Stimulated activated CD8-positive, alpha-beta memory T cell treated with anti-CD3 and anti-CD28 coated beads, Interleukin-15, amount 100 ng/mL, for 1 hour (primary cell): ENCODE results near the gene ZNF423.

Source experiments
- DNase-seq: peaks from one replicate; pipeline ENCODE4 v3.0.0-alpha.2; 2020; ENCODE audit warnings: low read depth

The ZNF423 gene

DNA sequence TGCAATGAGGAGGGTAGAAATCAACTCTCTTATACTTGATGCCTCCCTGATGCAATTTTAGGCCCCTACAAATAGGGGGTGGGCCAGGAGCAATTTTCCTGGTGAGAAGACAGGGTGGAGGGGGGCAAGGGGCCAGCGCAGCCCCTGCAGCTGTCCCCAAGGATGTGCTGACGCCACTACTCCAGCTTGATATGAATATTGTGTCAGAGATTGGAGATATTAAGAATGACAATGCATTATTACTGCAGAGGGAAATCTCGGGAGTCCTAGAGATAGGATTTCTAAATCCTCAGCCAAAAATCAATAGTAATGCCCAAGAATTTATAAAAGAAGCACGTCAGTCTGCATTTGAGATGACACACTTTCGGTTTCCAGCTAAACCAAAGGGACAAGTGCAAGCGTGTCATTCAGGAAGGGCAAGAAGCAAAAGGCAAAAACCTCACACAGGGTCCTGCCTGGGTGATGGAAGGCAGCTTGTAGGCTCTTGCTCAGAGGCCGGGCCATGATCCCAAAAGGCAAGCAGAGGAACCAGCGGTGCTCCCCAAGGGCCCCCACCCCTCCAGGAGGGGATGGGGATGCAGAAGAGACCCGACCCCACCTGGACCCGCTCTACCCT, 303.5 kb downstream of the ZNF423 start:
- DNase-seq: no peak

DNA sequence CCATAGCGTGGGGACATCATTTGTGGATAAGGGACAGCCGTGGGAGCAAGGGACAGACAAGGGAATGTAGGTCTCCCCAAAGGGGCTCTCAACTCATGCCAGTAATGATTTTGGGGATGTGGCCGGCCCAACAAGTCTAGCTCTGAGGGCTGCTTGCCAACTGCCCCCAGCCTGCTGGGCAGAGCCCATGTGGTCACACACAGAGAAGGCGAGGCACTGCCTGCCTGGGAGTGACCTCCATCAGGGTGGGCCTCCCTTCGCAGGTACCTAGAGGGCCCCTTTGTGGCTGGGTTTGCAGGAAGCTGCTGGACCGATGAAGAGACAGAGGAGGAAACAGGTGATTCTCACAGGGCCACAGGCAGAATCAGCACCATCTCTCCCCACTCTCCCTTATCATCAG, 305.2 kb downstream of the ZNF423 start:
- no peak for DNase-seq

DNA sequence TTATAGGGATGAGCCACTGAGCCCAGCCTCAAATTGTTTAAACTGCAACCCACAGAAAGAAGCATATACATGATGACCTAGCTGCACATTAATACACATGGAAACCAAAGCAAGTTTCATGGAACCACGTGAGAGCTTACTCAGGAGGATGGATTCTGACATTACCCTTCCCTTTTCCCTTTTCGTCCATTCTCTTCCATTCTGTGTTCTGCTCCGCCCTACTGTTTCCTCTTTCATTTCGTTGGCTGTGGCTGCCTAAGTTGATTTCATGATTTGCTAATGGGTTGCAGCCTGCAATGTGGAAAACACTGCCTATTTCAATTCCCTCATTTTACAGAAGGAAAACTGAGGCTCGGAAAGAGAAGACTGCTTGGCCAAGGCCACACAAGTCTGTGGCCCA, 305.8 kb downstream of the ZNF423 start:
- no peak for DNase-seq

DNA sequence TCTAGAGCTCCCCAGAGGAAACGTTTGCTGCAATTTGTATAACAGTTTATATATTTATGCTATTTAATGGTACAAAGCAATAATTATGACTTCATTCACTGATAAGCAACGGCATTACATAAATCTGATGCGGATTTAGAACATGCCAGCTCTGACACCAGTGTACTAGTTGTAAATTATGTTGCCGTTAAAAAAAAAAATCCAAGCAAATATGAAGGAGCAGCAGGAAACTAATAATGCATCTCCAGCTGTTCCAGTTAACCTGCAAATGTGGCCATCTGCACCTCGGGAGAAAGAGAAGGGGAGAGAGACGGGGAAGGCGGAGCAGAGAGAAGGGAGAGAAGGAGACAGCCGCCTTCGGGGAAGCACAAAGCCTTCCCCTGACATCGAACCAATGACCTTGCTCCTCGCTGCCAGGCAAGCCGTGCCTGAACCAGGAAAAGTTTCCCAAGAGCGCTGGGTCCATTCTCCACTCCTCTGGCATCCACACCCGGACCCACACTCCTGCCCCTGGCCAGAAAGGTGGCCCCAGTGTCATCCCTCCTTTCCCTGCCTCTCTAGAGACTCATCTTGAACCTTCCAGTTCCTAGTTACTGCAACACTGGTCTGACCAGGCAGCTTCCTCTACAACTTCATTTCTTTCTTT, 307.5 kb downstream of the ZNF423 start:
- DNase-seq: no peak

DNA sequence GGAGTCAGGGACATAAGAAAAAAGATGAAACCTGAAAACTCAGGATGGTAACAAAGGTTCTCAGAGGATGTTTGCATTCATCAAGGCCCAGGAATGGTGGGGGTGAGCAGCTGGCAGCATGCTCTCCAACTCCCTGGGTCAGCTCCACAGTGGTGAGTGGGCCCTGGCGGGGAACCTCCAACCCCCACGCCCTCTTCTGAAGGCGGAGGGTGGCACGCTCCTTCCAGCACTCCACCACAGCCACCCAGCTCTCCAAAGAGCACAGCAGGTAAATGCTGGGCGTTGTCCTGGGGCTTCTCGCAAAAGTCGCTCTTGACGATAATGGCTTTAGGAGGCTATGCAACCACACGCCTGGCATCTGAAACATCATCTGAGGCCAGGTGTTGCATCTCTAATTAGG, 308.5 kb downstream of the ZNF423 start:
- DNase-seq: no peak

DNA sequence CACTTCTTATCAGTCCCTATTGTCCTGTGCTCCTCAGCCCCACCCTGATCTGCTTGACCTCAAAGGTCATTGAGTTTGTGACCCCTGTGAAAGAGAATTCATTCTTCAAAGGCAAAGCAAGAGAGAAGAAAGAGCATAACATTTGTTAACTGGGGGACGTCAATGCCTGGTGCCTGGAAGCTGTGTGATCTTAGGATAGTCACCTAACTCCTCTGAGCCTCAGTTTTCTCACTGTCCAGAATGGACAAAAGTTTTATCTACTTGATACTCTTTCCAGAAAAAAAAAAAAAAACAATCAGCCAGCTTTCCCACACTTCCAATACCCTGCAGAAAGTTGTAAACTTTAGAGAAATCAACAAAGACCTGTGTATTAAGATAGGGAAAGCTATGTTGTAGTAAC, 309.2 kb downstream of the ZNF423 start:
- no peak for DNase-seq

DNA sequence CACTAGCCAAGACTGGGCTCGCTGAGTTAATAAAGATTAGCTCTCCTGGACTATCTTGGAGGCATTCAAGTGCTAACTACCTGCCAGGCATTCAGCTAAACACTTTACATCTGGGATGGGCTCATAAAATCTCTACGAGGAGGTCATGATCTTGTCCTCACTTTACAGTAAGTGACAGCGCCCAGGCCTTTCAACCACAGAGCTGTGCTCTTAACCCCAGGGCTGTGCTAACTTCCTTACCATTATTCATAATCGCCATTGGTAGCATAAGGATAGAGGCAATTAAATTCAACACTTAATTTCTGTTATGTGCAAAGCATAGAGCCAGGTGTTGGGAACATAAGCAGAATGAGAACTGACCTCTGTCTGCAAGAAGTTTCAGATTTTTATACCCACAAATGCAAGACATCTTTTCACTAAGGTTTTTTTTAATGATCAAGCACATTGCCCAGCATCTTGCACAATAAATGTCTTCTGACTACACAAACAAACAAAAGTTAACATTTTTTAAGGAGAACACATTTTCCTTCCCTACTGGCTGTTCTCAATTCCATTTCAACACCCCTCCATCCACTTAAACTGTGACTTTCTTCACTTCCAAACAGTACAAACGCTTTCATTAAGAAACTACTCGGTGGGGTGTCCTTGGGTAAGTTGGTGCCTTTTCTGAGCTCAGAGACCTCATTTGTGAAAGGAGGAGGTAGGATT, 310.0 kb downstream of the ZNF423 start:
- DNase-seq: no peak

DNA sequence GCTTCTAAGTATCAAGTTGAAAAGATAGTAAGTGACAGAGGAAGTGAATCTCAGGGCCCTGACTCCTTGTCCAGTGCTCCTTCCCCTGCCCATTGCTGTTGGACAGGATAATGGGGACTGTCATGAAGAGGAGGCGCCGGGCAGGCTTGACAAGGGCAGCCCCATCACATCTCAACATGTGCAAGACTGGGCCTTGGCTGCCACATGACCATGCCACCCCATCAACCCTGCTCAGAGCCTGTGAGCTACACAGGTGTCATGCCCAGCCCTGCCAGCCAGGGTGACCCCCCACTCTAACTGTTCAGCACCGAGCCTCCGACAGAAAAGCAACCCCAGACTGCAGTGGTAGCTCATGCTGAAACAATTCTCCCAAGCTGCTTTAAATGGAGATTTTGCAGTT, 310.7 kb downstream of the ZNF423 start:
- DNase-seq: no peak

DNA sequence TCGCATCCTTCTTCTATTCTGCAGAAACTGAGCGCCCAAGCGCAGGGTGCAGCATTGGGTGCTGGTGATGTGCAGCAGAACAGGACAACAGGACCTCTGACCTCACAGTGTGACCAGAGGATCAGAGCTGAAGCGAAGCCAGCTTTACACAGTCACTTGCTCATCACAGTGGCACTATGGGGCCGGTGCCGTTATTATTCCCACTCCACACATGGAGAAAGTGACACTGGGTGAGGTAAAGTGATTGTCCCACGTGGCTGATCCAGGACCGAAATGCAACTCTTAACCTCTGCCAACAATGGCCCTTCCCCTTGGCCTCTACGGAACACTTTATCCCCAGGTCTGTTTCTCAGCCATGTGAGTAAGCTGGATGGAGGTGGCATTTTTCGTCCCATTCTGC, 311.1 kb downstream of the ZNF423 start:
- DNase-seq: no peak

DNA sequence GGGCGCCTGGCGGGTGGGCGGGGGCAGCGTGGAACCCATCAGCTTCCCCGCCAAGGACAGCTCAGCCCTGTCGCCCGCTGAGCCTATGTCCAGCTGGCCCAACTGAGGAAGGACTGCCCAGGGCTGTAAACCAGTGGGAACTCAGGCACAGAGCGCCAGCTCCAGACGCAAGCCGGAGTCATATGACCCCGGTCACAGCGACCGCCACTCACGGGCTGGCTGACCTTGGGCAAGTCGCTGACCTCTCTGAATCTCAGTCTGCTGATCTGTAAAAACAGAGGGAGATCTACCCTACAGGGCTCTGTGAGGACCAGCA, 312.3 kb downstream of the ZNF423 start:
- DNase-seq: no peak

DNA sequence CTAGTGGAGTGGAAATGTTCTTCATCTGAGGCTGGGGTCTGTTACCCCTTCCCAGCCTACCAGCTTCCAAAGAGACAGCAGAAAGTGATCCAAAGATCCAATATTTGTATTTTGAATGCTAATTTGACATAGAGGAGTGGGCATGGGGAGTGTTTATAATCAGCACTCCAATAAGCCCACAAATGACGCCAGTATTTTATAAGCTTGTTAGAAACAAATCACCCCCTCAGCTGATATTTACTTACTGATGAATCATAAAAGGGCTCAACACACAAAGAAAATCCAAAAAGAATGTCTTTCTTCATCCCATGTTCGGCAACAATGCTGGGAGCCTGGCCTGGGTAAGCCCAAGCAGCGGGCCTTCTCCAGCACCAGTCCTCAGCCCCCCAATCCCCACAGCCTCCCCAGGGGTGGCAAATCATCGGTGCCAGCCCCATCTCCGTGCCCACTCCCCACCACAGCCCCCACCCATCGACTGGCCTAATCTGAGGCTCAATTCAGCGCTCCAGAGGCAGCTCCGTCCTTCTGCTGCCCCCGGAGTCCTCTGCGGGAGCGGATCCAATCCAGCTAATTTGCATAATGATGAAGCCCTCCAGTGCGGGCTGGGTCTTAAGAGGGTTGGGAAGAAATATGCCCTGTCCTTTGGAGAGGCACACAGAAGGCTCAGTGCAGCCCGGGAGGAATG, 312.8 kb downstream of the ZNF423 start:
- no peak for DNase-seq

DNA sequence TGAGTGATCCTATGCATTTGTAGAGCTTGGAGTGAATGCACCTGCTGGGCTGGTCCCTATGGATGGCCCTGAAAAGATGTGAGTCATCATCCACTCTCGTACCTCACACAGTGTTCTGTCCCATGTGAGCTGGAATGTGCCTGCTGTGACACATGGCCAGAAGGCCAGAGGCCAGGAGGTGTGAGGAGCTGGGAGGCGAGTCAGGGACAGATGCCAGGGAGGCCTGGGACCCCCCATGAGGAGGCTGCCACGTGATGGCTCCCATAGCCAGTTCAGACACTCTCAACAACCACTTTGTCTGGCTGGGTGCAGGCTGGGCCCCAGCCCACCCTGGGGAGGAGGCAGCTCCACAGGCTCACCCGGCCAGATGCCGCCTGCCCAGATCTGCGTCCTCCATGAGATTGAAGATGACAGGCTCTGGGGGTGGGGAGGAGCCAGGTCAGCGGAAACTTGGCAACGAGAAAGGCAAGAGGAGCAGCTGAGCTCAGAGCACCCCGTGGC, 313.5 kb downstream of the ZNF423 start:
- DNase-seq: no peak

DNA sequence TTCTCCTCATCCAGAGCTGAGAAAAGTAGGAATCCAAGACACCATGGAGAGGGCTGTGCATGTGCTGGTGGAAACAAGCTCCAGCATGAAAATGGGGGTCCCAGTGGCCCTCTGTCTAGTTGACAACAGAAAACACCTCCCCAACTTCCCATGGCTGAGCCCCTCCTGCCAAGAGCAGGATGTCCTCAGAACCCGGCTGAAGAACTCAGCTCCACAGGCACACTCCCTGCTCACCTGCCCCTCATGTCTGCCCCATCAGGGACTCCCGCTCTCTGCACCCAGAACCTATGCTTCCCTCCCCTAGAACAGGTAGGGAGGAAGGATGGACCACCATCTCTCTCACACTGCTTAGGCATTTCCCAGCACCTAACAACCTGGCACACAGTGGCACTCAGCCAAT, 315.1 kb downstream of the ZNF423 start:
- DNase-seq: no peak

DNA sequence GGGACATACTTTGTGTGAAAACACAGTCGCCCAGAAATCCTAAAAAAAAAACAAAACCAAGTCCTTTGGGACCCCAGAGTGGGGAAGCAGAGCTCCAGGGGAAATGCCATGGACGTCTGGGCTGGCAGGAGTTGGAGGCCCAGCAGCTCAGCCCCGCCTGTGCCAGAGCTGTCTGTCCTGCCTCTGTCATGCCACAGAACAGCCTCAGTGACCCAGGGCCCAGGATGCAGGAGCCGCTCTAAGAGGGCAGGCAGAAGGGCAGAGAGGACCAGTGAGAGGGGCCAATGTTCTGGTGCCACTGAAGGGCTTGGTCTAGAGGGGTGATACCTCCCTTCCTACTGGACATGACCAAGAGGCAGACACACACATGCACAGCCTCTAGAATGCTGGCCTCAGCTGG, 316.2 kb downstream of the ZNF423 start:
- no peak for DNase-seq

DNA sequence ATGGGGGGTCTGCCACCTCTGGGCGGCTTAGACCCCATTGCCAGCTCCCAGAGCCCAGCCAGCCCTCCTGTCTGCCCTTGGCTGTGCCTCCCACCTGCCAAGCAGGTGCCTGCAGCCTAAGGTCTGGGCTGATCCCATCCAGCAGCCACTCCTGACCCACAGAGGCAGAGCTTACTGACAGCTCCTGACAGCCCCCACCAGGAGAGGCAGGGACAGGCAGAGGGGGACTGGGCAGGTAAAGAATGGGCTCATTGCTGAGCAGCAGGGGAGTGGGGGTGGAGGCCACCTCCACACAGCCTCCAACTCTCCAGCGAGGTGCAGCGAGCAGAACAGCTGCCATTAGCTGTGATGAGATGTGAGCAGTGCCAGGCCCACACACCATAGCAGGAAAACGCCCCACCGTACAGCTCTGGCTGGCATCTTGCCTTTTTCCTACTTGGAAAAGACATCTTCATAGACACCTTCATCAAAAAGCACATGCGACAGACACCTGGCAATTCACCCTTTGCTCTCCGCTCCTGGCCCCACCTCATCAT, 317.9 kb downstream of the ZNF423 start:
- DNase-seq: no peak

DNA sequence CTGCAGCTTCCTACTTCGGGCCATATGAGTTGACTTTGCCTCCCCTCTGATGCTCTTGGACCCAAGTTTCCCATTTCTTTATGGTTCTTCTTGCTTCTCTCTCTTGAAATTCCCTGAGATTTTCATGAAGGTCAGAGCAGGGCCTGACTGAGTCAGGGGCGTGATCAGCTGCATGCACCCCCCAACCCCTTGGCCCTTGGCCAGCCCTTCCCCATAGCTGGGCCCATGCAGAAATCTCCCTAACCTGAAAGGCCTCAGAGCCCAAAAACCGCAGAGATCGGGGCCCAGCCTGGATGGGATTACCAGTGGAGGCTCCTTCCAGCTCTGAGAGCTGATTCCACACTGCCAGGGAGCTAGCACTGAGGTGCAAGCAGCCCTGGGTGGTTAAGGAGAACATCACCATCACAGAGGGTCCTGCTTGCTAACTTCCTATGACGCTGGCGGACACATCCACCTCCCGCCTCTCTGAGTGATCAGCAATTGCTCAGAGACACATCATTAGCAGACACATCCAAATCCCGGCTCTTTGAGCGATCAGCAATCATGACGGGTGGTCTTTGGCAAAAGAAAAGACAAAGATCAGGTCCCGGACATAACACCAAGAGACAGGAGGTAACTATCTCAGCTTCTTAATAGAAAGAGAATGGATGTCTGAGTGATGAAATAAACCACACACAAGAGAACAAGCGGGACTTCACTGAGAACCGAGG, 320.9 kb downstream of the ZNF423 start:
- DNase-seq: no peak

DNA sequence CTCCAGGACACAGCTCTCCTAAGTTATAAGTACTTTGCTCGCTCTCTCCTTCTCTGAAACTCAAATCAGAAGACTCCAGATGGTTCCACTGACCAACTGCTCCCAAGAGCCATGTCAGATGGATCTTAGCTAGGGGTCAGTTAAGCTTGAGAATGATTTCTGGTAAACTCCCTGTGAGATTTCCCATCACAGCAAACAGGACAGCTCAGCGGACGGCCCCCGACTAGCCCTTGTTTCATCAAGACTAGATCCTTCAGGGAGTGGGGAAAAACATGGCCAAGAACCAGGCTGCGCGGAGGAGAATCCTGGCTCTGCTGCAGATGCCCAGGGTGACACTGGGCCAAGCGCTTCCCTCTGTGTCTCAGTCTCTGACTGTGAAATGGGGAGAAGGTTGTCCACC, 322.5 kb downstream of the ZNF423 start:
- DNase-seq: no peak

DNA sequence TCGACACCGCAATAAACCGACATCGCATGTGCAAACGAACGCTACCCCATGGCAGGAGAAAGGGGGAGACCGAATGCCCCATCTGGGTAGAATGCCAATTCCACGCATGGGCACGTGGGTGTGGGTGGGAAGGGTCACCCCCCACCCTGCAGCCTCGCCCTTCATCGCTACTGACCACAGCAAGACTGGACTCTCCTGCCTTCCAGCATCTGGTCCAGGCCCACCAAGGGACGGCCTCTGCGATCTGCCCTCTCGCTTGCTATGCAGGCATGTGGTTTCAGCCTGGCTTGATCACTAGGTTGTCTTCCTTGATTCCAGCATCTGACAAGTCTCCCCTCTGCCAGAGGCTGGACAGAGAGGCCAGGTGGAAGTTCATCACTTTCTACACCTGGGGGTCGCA, 323.0 kb downstream of the ZNF423 start:
- no peak for DNase-seq

DNA sequence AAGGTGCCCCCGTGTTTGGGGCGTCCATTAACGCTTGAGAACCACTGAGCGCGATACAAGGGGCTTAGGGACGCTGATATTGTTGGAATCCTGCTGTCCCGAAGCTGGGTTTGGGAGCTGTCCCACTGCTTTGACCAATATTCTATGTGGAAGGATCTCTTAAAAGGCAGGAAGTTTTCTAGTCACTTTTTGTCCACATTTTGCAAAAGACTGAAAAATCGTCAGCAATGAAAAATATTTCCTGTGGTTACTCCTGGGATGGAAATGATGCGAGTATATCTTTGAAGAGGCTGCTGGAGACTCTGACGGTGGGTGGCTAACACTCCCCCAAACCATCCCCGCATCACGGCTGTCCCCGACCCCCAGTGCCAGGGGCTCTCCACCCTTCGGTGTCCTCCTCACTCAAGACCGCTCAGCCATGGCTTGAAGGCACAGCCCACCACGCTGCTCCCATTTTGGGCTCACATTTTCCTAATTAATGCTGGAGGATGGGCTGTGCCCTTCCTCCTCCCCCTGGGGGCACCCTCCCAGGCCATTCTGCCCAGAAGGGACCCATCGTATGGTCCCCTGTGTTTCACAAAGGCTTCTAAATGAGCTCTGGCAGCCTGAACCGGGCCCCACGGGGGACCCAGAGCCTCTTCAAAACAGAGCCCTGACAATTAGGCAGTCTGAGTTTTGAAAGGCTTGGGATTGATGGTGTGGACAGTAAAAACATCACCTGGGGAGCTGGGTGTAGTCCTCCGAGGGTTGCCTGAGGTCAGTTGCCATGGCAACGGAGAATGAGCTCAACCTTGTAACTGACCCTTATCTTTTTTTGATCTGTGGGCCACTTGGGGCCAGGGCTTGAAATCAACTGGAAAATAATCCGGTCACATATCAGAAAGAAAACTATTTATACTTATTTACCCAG, 323.7 kb downstream of the ZNF423 start:
- DNase-seq: no peak

DNA sequence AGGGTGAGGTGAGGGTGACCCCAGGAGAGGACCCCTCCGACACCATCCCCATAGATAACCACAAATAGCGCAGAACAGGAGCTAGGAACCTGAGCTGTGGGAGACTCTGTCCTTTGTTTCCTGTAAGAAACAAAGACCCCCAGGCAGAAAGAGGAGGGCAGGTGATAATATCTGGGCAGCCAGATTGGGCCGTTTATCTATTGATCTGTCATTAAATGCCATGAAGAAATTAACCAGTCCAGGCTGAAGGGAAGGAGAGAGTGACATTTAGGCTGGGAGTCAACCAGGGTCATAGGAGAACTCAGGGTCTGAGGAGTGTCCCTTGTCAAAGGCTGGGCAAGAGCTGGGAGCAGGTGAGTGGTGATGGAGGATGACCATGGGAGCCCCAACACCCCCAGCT, 324.5 kb downstream of the ZNF423 start:
- no peak for DNase-seq

DNA sequence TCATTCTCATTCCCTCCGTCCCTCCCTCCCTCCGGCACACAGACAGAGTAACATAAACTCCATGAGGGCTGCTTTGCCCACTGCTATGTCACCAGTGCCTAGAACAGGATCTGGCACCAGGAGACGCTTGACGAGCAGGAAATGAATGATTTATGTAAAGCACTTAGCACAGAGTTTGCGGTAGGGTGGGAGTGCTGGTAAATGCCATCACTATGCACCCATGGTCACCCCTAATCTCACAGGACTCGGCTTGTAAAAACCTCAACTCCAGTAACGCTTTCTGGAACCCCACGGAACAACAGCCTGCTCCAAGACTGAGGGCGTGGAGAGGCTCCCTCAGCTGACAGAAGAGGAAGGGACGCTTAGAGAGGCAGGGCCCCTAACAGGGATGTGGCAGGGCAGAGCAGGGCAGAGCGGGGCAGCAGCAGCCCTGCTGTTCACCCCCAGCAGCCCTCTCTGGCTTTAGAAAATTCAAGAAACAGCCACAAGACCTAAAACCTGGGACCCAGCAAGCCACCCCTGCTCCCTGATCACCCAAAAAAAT, 325.4 kb downstream of the ZNF423 start:
- no peak for DNase-seq
